Stimulated activated CD4-positive, alpha-beta T cell treated with anti-CD3 and anti-CD28 coated beads, Interleukin-4, amount 100 ng/mL, for 48 hours (primary cell): ENCODE measurements around the gene NUP35.

ENCODE experiments used
- DNase-seq, 2 donors: peaks; one replicate each; pipeline ENCODE4 v3.0.0-alpha.2; 2020; ENCODE audit warnings: low read depth in 2 of 2

NUP35 gene

GRCh38 chr2:183209395-183210028, 85.3 kb downstream of the NUP35 start:
- DNase-seq: no peak
